Panc1 (cell line): ENCODE measurements around the gene AWAT2. TPM values are rescaled to one million over a fixed set of nuclear protein-coding genes. Genes with fewer than 3 reads are reported as not detected.

ENCODE experiments used
- ATAC-seq: fragments of 200-7000 bp; cut with Tn5 transposase; 2 replicates; pipeline ENCODE4 v1.9.1; 2020; ENCODE audit warnings: mild to moderate bottlenecking, moderate library complexity
- BruUV-seq: library from RNA; stranded (reverse); fragments of 400-500 nt; replicated peaks from 2 replicates; lab custom pipeline; 2021; lab: Mats Ljungman, UMichigan
- CTCF ChIA-PET: fragments of 300-600 bp; sonication (Branson Sonifier 250); formaldehyde crosslinking; loops from one replicate; lab custom pipeline; 2022; ENCODE audit warnings: antibody characterized with exemption; lab: Charles Lee
- POLR2A ChIA-PET: fragments of 300-600 bp; sonication (Branson Sonifier 250); formaldehyde crosslinking; loops from one replicate; lab custom pipeline; 2022; ENCODE audit warnings: antibody characterized with exemption; lab: Charles Lee
- DNase-seq: peaks from one replicate; pipeline ENCODE4 v3.0.0-alpha.2; 2010; ENCODE audit warnings: low read depth, low spot score
- H3K27ac ChIP-seq: 2 replicates; pipeline ENCODE4 v1.5.1; 2011; ENCODE audit warnings: mild to moderate bottlenecking, low read length, inconsistent platforms
- H3K27me3 ChIP-seq: fragments of 200-500 bp; sonication (Bioruptor generic); 2 replicates; pipeline ENCODE4 v1.6.0; 2014; ENCODE audit warnings: low read length, inconsistent platforms; ENCODE audit not compliant: control insufficient read depth, insufficient read depth
- H3K36me3 ChIP-seq: fragments of 200-500 bp; sonication (Bioruptor generic); 2 replicates; pipeline ENCODE4 v1.5.1; 2014; ENCODE audit warnings: inconsistent platforms, mild to moderate bottlenecking, low read length, moderate library complexity; ENCODE audit not compliant: control insufficient read depth, insufficient read depth
- H3K4me1 ChIP-seq: 2 replicates; pipeline ENCODE4 v1.5.1; 2011; ENCODE audit warnings: inconsistent platforms, mild to moderate bottlenecking, low read length, moderate library complexity; ENCODE audit not compliant: control insufficient read depth, insufficient read depth
- H3K4me3 ChIP-seq, 2 experiments: 2 replicates each; pipeline ENCODE4 v1.5.1; 2011 to 2012; ENCODE audit warnings: low read depth in 2 of 2, low read length in 2 of 2, mild to moderate bottlenecking in 2 of 2, inconsistent platforms in 1 of 2, moderate library complexity in 1 of 2
- H3K9me3 ChIP-seq: fragments of 200-500 bp; sonication (Bioruptor generic); 2 replicates; pipeline ENCODE4 v1.5.1; 2014; ENCODE audit warnings: low read depth, mild to moderate bottlenecking, inconsistent platforms, low read length, moderate library complexity; ENCODE audit not compliant: control insufficient read depth, insufficient read depth
- POLR2AphosphoS5 ChIP-seq: IDR thresholded peaks from 2 replicates; pipeline ENCODE4 v1.6.1; 2012; ENCODE audit warnings: mild to moderate bottlenecking, low read depth, low read length, moderate library complexity
- SIN3A ChIP-seq: IDR thresholded peaks from 2 replicates; pipeline ENCODE4 v1.6.1; 2012; ENCODE audit warnings: low read depth, mild to moderate bottlenecking, low read length, moderate library complexity, borderline replicate concordance; ENCODE audit not compliant: insufficient read depth
- TCF7L2 ChIP-seq: IDR thresholded peaks from 2 replicates; pipeline ENCODE4 v1.6.1; 2011; ENCODE audit warnings: mild to moderate bottlenecking, low read depth, low read length, inconsistent platforms
- in situ Hi-C: cut with HindIII; loops from 2 replicates; pipeline ENCODE4 v1.10.0; 2016; ENCODE audit warnings: low sequenced_read_pairs, low pct_unique_long_range_greater_than_20kb
- intact Hi-C: fragments of 100-400 bp; cut with micrococcal nuclease; formaldehyde crosslinking; loops from one replicate; pipeline ENCODE4 v1.10.0; 2022; ENCODE audit not compliant: unreplicated experiment
- total RNA-seq: library from RNA; stranded (reverse); gene quantifications from one replicate; pipeline ENCODE4 v1.2.1, GENCODE V29; 2021; ENCODE audit not compliant: unreplicated experiment
- TF ChIP-seq, protein P1 (sequence below): fragments of 450-650 bp; IDR thresholded peaks from 2 replicates; pipeline ENCODE4 v1.5.1; 2017; ENCODE audit warnings: mild to moderate bottlenecking
- TF ChIP-seq, protein P2 (sequence below), 2 experiments: IDR thresholded peaks; 2 replicates each; pipeline ENCODE4 v1.6.1; 2011 to 2012; ENCODE audit warnings: low read depth in 2 of 2, control low read depth in 1 of 2, low read length in 1 of 2, mild to moderate bottlenecking in 1 of 2, moderate library complexity in 1 of 2; ENCODE audit not compliant: insufficient read depth in 1 of 2

The AWAT2 gene
- total RNA-seq, 1 experiment from 2014 or later: not detected

- POLR2A ChIA-PET: no interaction called here
- H3K27me3 ChIP-seq: no peaks in the 10 kb centered on the region
- no peaks in the 10 kb centered on the region for H3K36me3 ChIP-seq
- ATAC-seq: no peak
- BruUV-seq: no TSS peak
- in situ Hi-C loops (no loop called here), intact Hi-C loops (loop anchor here (10.0 kb wide), 2 partner anchors 557 to 1267 kb away; partner anchors contain the start of gene EFNB1)
- H3K4me1 ChIP-seq: no peaks in the 10 kb centered on the region
- H3K4me3 ChIP-seq: no peak overlapping the region
- no peak for DNase-seq
- H3K27ac ChIP-seq: no peak overlapping the region
- TF ChIP-seq, protein P1, sequence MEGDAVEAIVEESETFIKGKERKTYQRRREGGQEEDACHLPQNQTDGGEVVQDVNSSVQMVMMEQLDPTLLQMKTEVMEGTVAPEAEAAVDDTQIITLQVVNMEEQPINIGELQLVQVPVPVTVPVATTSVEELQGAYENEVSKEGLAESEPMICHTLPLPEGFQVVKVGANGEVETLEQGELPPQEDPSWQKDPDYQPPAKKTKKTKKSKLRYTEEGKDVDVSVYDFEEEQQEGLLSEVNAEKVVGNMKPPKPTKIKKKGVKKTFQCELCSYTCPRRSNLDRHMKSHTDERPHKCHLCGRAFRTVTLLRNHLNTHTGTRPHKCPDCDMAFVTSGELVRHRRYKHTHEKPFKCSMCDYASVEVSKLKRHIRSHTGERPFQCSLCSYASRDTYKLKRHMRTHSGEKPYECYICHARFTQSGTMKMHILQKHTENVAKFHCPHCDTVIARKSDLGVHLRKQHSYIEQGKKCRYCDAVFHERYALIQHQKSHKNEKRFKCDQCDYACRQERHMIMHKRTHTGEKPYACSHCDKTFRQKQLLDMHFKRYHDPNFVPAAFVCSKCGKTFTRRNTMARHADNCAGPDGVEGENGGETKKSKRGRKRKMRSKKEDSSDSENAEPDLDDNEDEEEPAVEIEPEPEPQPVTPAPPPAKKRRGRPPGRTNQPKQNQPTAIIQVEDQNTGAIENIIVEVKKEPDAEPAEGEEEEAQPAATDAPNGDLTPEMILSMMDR: no peak
- no peak for TF ChIP-seq TCF7L2
- TF ChIP-seq, protein P2, sequence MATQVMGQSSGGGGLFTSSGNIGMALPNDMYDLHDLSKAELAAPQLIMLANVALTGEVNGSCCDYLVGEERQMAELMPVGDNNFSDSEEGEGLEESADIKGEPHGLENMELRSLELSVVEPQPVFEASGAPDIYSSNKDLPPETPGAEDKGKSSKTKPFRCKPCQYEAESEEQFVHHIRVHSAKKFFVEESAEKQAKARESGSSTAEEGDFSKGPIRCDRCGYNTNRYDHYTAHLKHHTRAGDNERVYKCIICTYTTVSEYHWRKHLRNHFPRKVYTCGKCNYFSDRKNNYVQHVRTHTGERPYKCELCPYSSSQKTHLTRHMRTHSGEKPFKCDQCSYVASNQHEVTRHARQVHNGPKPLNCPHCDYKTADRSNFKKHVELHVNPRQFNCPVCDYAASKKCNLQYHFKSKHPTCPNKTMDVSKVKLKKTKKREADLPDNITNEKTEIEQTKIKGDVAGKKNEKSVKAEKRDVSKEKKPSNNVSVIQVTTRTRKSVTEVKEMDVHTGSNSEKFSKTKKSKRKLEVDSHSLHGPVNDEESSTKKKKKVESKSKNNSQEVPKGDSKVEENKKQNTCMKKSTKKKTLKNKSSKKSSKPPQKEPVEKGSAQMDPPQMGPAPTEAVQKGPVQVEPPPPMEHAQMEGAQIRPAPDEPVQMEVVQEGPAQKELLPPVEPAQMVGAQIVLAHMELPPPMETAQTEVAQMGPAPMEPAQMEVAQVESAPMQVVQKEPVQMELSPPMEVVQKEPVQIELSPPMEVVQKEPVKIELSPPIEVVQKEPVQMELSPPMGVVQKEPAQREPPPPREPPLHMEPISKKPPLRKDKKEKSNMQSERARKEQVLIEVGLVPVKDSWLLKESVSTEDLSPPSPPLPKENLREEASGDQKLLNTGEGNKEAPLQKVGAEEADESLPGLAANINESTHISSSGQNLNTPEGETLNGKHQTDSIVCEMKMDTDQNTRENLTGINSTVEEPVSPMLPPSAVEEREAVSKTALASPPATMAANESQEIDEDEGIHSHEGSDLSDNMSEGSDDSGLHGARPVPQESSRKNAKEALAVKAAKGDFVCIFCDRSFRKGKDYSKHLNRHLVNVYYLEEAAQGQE (IDR thresholded peaks at IDR 0.05; ENCODE audit: insufficient read depth in 1 of 2, low read depth in 2 of 2, low read length in 1 of 2): no peak
- no peak for TF ChIP-seq SIN3A
- TF ChIP-seq POLR2AphosphoS5: no peak
- no peaks in the 10 kb centered on the region for H3K9me3 ChIP-seq
- CTCF ChIA-PET: no interaction called here
Observed at GRCh38 chrX:70092247-70092646, 42.5 kb upstream of the AWAT2 start.

- no peaks in the 10 kb centered on the region for H3K27me3 ChIP-seq
- POLR2A ChIA-PET: no interaction called here
- H3K9me3 ChIP-seq: no peaks in the 10 kb centered on the region
- H3K4me1 ChIP-seq: no peaks in the 10 kb centered on the region
- TF ChIP-seq, protein P2 (IDR thresholded peaks at IDR 0.05; ENCODE audit: insufficient read depth in 1 of 2, low read depth in 2 of 2, low read length in 1 of 2): no peak
- no peak for TF ChIP-seq TCF7L2
- no peak for TF ChIP-seq POLR2AphosphoS5
- TF ChIP-seq SIN3A: no peak
- TF ChIP-seq, protein P1: no peak
- no TSS peak for BruUV-seq
- DNase-seq: no peak
- no peak for ATAC-seq
- no peak overlapping the region for H3K27ac ChIP-seq
- in situ Hi-C loops (no loop called here), intact Hi-C loops (loop anchor here (10.0 kb wide), 2 partner anchors 555 to 1265 kb away; partner anchors contain the start of gene EFNB1)
- no peaks in the 10 kb centered on the region for H3K36me3 ChIP-seq
- no peak overlapping the region for H3K4me3 ChIP-seq
- CTCF ChIA-PET: no interaction called here
Observed at GRCh38 chrX:70089604-70090297, 40.0 kb upstream of the AWAT2 start.
